ENCODE results near the gene IL26. TPM values are rescaled to one million over a fixed set of nuclear protein-coding genes. Genes with fewer than 3 reads are reported as not detected.

Gene IL26
- total RNA-seq, 4 donors from 2014 or later: not detected

DNA sequence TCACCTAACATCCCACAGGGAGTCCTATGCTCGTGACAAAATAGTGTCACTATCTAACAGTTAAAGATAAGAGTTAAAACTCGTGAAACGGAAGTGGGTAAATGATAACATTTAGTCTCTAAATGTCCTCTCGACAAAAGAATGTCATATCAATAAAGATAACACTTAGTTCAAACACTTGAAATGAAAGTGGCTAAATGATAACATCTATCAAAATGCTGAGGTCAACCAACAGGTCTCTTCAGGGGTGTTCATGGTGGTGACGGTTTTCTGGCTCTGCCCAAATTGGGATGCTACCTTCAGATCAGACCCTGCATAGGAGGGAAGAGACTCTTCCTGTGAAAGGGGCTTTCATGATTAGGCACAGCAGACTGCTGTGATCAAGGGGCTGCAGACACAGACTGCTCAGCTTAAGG, 22.1 kb downstream of the IL26 start:
- Histone ChIP-seq H3K27me3 (peaks cover 9% of the 10 kb centered on the region), H3K4me1 (no peaks in the 10 kb centered on the region), H3K27ac (no peak overlapping the region), H3K36me3 (no peaks in the 10 kb centered on the region), H3K9me3 (no peaks in the 10 kb centered on the region), H3K4me3 (no peak overlapping the region)
- WGBS: 71% methylated on average over 5 of the region's 5 CpGs
- DNase-seq (ENCODE audit: low spot score in 2 of 2): no peak
- TF ChIP-seq EP300 (IDR thresholded peaks at IDR 0.05) (no peak), POLR2AphosphoS5 (IDR thresholded peaks at IDR 0.05) (no peak), POLR2A (IDR thresholded peaks at IDR 0.05) (no peak)
- TF ChIP-seq, protein P1, sequence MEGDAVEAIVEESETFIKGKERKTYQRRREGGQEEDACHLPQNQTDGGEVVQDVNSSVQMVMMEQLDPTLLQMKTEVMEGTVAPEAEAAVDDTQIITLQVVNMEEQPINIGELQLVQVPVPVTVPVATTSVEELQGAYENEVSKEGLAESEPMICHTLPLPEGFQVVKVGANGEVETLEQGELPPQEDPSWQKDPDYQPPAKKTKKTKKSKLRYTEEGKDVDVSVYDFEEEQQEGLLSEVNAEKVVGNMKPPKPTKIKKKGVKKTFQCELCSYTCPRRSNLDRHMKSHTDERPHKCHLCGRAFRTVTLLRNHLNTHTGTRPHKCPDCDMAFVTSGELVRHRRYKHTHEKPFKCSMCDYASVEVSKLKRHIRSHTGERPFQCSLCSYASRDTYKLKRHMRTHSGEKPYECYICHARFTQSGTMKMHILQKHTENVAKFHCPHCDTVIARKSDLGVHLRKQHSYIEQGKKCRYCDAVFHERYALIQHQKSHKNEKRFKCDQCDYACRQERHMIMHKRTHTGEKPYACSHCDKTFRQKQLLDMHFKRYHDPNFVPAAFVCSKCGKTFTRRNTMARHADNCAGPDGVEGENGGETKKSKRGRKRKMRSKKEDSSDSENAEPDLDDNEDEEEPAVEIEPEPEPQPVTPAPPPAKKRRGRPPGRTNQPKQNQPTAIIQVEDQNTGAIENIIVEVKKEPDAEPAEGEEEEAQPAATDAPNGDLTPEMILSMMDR (IDR thresholded peaks at IDR 0.05): no peak

DNA sequence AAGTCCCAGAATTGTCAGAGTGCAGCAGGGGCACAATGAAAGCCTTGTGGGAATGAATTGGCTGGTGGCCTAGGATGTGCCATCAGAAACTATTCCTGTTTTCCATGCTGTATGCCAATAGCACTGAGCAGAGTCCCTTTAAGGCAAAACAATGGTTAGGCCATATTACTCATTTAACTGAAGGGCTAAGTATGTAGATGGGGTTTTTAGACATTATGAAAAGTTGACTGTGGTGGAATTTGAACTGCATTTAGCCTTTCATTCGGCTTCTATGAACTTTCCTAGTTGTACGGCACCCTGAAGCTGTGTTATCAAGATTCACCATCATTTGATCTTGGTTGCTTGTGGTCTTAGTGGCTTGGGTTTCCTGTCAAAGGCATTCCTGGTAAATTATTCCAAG, 24.8 kb downstream of the IL26 start:
- H3K9me3 ChIP-seq: no peaks in the 10 kb centered on the region
- peaks cover 2% of the 10 kb centered on the region for H3K27me3 ChIP-seq
- 69% methylated on average over 2 of the region's 2 CpGs for WGBS
- H3K4me1 ChIP-seq: no peaks in the 10 kb centered on the region
- no peak overlapping the region for H3K27ac ChIP-seq
- TF ChIP-seq, protein P1 (IDR thresholded peaks at IDR 0.05): no peak
- no peak for TF ChIP-seq EP300 (IDR thresholded peaks at IDR 0.05)
- TF ChIP-seq POLR2AphosphoS5 (IDR thresholded peaks at IDR 0.05): no peak
- H3K4me3 ChIP-seq: no peak overlapping the region
- H3K36me3 ChIP-seq: no peaks in the 10 kb centered on the region
- no peak for DNase-seq (ENCODE audit: low spot score in 2 of 2)

DNA sequence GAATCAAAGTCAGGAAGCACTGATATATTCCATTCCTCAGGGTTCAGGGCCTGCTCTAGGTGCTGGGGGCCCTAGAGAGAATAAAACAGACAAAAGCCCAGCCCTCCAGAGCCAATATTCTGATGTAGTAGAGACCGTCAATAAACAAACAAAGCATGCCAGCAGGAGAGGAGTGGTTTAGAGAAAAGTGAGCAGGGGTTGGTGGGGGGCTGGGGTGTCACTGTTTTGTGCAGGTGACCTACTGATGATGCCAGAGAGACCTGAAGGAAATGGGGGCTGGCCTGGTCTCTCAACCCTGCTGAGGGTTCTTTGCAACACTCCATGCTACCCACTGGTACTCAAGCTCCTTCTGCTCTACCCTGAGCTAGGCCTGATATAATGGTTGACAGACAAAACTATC, 26.5 kb downstream of the IL26 start:
- TF ChIP-seq, protein P1 (IDR thresholded peaks at IDR 0.05): no peak
- no peak for TF ChIP-seq POLR2AphosphoS5 (IDR thresholded peaks at IDR 0.05)
- no peak for TF ChIP-seq POLR2A (IDR thresholded peaks at IDR 0.05)
- no peak for TF ChIP-seq EP300 (IDR thresholded peaks at IDR 0.05)
- whole genome bisulfite sequencing: 96% methylated on average over 1 of the region's 1 CpG
- Histone ChIP-seq H3K4me1 (no peaks in the 10 kb centered on the region), H3K36me3 (no peaks in the 10 kb centered on the region), H3K9me3 (no peaks in the 10 kb centered on the region), H3K27ac (no peak overlapping the region), H3K4me3 (no peak overlapping the region), H3K27me3 (no peaks in the 10 kb centered on the region)
- DNase-seq (ENCODE audit: low spot score in 2 of 2): no peak

DNA sequence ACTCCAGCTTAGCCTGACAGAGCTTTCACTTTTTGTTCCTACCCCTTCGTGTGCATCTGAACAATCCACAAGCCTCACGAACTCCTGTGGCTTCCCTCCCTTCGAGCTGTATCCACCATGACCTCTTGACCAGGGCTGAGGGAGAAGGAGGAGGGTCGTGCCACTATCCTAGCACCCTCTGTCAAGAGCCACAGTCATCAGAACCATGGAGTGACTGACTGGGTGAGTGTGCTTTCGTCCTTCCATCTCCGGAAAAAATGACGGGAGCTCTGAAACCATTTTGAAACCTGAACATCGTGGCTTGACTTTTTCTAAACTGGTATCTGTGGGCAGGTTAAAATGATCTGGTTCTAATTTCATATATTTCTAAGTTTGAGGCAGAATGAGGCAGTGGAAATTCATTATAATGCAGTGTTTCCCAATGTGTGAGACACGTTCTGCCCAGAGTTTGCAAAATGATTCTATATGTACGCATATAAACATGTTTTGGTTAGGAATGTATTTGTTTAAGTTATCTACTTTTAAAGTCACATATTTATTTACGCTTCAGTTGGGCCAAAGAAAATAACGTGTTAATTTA, 27.0 kb downstream of the IL26 start:
- Histone ChIP-seq H3K36me3 (no peaks in the 10 kb centered on the region), H3K27ac (no peak overlapping the region), H3K27me3 (no peaks in the 10 kb centered on the region), H3K9me3 (no peaks in the 10 kb centered on the region), H3K4me1 (no peaks in the 10 kb centered on the region), H3K4me3 (no peak overlapping the region)
- TF ChIP-seq POLR2A (IDR thresholded peaks at IDR 0.05): no peak
- TF ChIP-seq POLR2AphosphoS5 (IDR thresholded peaks at IDR 0.05): no peak
- TF ChIP-seq, protein P1 (IDR thresholded peaks at IDR 0.05): no peak
- no peak for TF ChIP-seq EP300 (IDR thresholded peaks at IDR 0.05)
- no peak for DNase-seq (ENCODE audit: low spot score in 2 of 2)
- 80% methylated on average over 12 of the region's 12 CpGs for WGBS

DNA sequence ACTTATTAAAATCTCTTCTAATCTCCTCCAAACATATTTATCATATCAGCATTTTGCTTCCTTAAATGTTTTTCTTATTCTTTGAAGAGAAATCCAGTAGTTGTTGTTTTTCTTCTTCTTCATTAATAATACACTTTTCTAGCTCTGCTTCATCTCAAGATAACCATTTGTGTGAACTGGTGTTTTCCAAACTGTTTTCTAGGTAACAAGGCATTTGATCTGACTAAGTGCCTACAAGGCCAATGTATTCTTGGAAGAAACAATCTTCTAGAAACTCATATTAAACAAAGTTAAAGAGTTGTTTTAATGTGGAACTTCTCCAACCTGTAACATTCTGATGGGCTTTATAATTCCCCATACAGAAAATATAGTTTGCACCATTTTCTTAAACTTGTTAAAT, 35.3 kb downstream of the IL26 start:
- peaks cover 7% of the 10 kb centered on the region for H3K27me3 ChIP-seq
- no peaks in the 10 kb centered on the region for H3K4me1 ChIP-seq
- H3K9me3 ChIP-seq: no peaks in the 10 kb centered on the region
- H3K4me3 ChIP-seq: no peak overlapping the region
- no peaks in the 10 kb centered on the region for H3K36me3 ChIP-seq
- TF ChIP-seq POLR2A (IDR thresholded peaks at IDR 0.05) (no peak), POLR2AphosphoS5 (IDR thresholded peaks at IDR 0.05) (no peak)
- H3K27ac ChIP-seq: no peak overlapping the region
- no peak for DNase-seq (ENCODE audit: low spot score in 2 of 2)

DNA sequence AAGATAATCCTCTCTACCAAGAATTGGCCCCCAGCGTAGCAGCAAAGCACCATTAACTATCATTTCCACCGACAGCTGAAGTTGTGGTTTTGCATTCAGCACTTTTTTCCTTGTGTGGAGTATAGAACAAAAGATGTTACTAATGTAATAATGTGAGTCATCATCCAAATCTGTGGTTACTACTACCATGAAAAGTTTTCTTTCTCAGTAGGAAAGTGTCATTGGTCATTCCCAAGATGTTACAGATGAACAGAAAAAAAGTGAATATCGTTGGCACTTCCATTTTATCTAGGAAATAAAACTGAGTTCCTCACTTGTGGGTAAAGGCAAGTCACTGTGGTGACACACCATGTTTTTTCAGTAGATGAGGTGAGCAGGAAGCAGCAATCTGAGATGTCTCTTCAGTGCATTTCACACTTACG, 35.8 kb downstream of the IL26 start:
- DNase-seq (ENCODE audit: low spot score in 2 of 2): no peak
- Histone ChIP-seq H3K27ac (no peak overlapping the region), H3K36me3 (no peaks in the 10 kb centered on the region), H3K27me3 (peaks cover 7% of the 10 kb centered on the region), H3K9me3 (no peaks in the 10 kb centered on the region), H3K4me3 (no peak overlapping the region), H3K4me1 (no peaks in the 10 kb centered on the region)
- TF ChIP-seq, protein P1 (IDR thresholded peaks at IDR 0.05): no peak
- TF ChIP-seq EP300 (IDR thresholded peaks at IDR 0.05) (no peak), POLR2AphosphoS5 (IDR thresholded peaks at IDR 0.05) (no peak), POLR2A (IDR thresholded peaks at IDR 0.05) (no peak)
- 59% methylated on average over 4 of the region's 4 CpGs for WGBS

All from suprapubic skin (tissue), 4 donors.